ENCODE results near the gene INPP5J. TPM values are rescaled to one million over a fixed set of nuclear protein-coding genes. Genes with fewer than 3 reads are reported as not detected.

The INPP5J gene
- polyA plus RNA-seq, 1 donor from 2014 or later = 3.7 TPM

GRCh38 chr22:31080848-31081649 is 41.7 kb upstream of the INPP5J start, which contains the start of gene SMTN:
TSS of gene SMTN (plus strand) at chr22:31081318. CDS start at chr22:31083259, 1,941 bp downstream.
- Histone ChIP-seq H3K4me3 (ENCODE audit: low read length) (peak within 1 kb of the TSS; percentile 74), H3K9me2 (ENCODE audit: insufficient read depth, low read length) (no peaks in the 10 kb centered on the region), H3K27ac (ENCODE audit: low read length) (peak within 1 kb of the TSS; percentile 72), H3K79me2 (replicated peaks; ENCODE audit: insufficient read depth, low read length) (no peaks in the 10 kb centered on the region), H3K9ac (ENCODE audit: low read length) (peak within 1 kb of the TSS; percentile 84), H3K36me3 (ENCODE audit: insufficient read depth, low read length) (no peaks in the 10 kb centered on the region), H3K9me3 (ENCODE audit: low read length) (no peaks in the 10 kb centered on the region), H4K20me1 (ENCODE audit: insufficient read depth) (no peaks in the 10 kb centered on the region), H2AFZ (ENCODE audit: low read depth, low read length) (peak within 1 kb of the TSS; percentile 89), H3K4me2 (ENCODE audit: low read length) (peak within 1 kb of the TSS; percentile 66), H3K27me3 (ENCODE audit: insufficient read depth, low read depth, low read length) (peaks cover 25% of the 10 kb centered on the region), H3F3A (ENCODE audit: insufficient read depth, low read length, poor library complexity, severe bottlenecking) (no peaks in the 10 kb centered on the region)
- TF ChIP-seq TAF1 (IDR thresholded peaks at IDR 0.05; ENCODE audit: low read depth) = peak; percentile 60
- TF ChIP-seq MXI1 (conservative IDR thresholded peaks at IDR 0.05; ENCODE audit: poor library complexity, severe bottlenecking) = no peak
- TF ChIP-seq EP300 (conservative IDR thresholded peaks at IDR 0.05; ENCODE audit: poor library complexity, severe bottlenecking) = no peak
- no peak for TF ChIP-seq EZH2 (IDR thresholded peaks at IDR 0.05; ENCODE audit: borderline replicate concordance, insufficient read depth, low read length, poor library complexity, severe bottlenecking)
- TF ChIP-seq SMC3 (conservative IDR thresholded peaks at IDR 0.05; ENCODE audit: poor library complexity) = peak; percentile 3
- peak; percentile 82 for TF ChIP-seq REST (IDR thresholded peaks at IDR 0.05; ENCODE audit: borderline replicate concordance)
- TF ChIP-seq POLR2AphosphoS5 (IDR thresholded peaks at IDR 0.05) = peak; percentile 90
- TF ChIP-seq RAD21 (conservative IDR thresholded peaks at IDR 0.05) = no peak
- no peak for TF ChIP-seq CTCF (IDR thresholded peaks at IDR 0.05; ENCODE audit: poor library complexity, severe bottlenecking)

GRCh38 chr22:31081963-31082605 is 40.7 kb upstream of the INPP5J start:
- no peaks in the 10 kb centered on the region for H3K9me2 ChIP-seq (ENCODE audit: insufficient read depth, low read length)
- no peaks in the 10 kb centered on the region for H3F3A ChIP-seq (ENCODE audit: insufficient read depth, low read length, poor library complexity, severe bottlenecking)
- peaks cover 25% of the 10 kb centered on the region for H3K27me3 ChIP-seq (ENCODE audit: insufficient read depth, low read depth, low read length)
- no peak overlapping the region for H3K4me3 ChIP-seq (ENCODE audit: low read length)
- H4K20me1 ChIP-seq (ENCODE audit: insufficient read depth) = no peaks in the 10 kb centered on the region
- H3K27ac ChIP-seq (ENCODE audit: low read length) = no peak overlapping the region
- H3K36me3 ChIP-seq (ENCODE audit: insufficient read depth, low read length) = no peaks in the 10 kb centered on the region
- no peak overlapping the region for H3K4me2 ChIP-seq (ENCODE audit: low read length)
- no peak overlapping the region for H2AFZ ChIP-seq (ENCODE audit: low read depth, low read length)
- no peaks in the 10 kb centered on the region for H3K79me2 ChIP-seq (replicated peaks; ENCODE audit: insufficient read depth, low read length)
- TF ChIP-seq RAD21 (conservative IDR thresholded peaks at IDR 0.05) (no peak), CTCF (IDR thresholded peaks at IDR 0.05; ENCODE audit: poor library complexity, severe bottlenecking) (no peak), EP300 (conservative IDR thresholded peaks at IDR 0.05; ENCODE audit: poor library complexity, severe bottlenecking) (no peak), MXI1 (conservative IDR thresholded peaks at IDR 0.05; ENCODE audit: poor library complexity, severe bottlenecking) (no peak), EZH2 (IDR thresholded peaks at IDR 0.05; ENCODE audit: borderline replicate concordance, insufficient read depth, low read length, poor library complexity, severe bottlenecking) (no peak), SMC3 (conservative IDR thresholded peaks at IDR 0.05; ENCODE audit: poor library complexity) (no peak), TAF1 (IDR thresholded peaks at IDR 0.05; ENCODE audit: low read depth) (no peak), POLR2AphosphoS5 (IDR thresholded peaks at IDR 0.05) (no peak), REST (IDR thresholded peaks at IDR 0.05; ENCODE audit: borderline replicate concordance) (no peak)
- no peaks in the 10 kb centered on the region for H3K9me3 ChIP-seq (ENCODE audit: low read length)
- H3K9ac ChIP-seq (ENCODE audit: low read length) = no peak overlapping the region
